Measurements from ENCODE around the gene TLE3.

Gene TLE3

GRCh38 chr15:70027518-70027917, 70.2 kb downstream of the TLE3 start:
- DNase-seq (ENCODE audit: low spot score), result no peak

GRCh38 chr15:70026991-70027390, 70.7 kb downstream of the TLE3 start:
- DNase-seq (ENCODE audit: low spot score), result no peak

DNA sequence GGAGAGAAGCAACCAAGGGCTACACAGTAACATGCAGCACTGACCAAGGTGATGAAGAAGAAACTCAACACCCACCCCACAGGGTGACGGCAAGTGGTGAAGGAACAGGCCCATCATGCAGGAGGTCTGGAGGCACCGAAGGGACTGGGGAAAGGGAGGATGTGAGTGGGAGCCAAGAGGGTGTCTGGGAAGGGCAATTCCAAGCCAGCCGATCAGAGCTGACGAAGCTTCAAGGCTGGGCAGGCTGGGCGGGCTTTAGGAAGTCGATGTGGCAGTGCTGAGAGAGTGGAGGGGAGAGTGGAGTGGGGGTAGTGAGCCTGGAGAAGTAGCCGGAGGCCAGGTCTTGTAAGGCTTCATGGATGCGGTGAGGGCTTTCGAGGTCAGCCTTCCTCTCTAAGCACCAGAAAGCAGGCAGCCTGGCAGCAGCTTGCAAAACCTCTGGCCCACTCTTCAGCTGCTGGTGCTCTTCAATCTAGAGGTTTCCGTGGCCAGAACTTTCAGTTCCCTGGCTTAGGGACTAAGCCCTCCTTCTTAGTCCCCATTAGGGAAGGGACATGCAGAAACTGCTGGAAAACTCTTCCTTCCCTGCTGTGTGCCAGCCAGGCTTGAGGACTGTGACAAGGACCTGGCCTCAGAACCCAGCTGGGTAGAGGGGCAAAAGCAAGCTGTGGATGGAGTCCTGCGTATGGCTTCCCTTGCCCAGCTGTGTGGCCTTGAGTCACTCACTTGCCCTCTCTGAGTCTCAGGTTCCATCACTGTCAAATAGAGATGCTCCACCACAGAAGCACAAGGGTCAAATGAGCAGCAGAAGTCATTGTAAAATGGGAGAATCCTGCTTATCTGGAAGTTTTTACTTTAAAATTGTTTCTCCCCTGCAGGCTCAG, 72.1 kb downstream of the TLE3 start:
- DNase-seq (ENCODE audit: low spot score), result no peak

- no peak for DNase-seq (ENCODE audit: low spot score)
Measured at GRCh38 chr15:70024521-70024920, 73.2 kb downstream of the TLE3 start.

DNA sequence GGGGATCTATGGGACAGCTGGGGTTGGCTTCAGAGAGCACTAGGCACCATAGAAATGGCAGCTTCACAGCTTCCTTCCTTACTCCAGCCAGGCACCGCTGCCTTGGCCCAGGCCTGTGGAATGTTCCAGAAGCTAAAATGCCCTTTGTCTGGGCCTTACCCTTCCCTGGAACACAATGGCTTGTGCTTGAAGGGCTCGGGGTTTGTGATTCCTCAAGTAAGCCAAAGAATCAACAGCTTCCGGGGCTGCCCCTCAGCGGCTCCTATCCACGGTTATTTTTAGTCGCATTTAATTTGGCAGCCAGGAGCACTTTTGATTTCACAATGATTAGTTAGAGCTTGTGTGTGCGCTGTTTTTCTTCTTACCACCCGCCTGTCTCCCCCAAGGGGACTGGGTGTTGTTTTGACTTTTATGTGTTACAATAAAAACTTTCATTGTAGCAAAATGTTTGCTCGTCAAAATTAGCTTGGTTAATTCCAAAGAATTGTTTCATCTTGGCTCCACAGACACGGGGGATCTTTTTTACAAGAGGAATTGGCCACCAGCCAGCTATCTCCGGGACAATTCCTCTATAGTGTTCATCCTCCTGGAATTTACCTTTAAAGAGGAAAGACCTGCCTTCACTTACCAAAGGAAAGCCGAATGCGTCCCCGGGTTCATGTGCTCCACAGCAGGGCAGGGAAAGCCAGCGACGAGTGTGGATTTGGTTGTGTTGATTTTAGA, 73.8 kb downstream of the TLE3 start:
- DNase-seq (ENCODE audit: low spot score), result no peak

GRCh38 chr15:70023064-70023768, 74.5 kb downstream of the TLE3 start:
- no peak for DNase-seq (ENCODE audit: low spot score)

GRCh38 chr15:70020229-70020628, 77.5 kb downstream of the TLE3 start:
- no peak for DNase-seq (ENCODE audit: low spot score)

DNA sequence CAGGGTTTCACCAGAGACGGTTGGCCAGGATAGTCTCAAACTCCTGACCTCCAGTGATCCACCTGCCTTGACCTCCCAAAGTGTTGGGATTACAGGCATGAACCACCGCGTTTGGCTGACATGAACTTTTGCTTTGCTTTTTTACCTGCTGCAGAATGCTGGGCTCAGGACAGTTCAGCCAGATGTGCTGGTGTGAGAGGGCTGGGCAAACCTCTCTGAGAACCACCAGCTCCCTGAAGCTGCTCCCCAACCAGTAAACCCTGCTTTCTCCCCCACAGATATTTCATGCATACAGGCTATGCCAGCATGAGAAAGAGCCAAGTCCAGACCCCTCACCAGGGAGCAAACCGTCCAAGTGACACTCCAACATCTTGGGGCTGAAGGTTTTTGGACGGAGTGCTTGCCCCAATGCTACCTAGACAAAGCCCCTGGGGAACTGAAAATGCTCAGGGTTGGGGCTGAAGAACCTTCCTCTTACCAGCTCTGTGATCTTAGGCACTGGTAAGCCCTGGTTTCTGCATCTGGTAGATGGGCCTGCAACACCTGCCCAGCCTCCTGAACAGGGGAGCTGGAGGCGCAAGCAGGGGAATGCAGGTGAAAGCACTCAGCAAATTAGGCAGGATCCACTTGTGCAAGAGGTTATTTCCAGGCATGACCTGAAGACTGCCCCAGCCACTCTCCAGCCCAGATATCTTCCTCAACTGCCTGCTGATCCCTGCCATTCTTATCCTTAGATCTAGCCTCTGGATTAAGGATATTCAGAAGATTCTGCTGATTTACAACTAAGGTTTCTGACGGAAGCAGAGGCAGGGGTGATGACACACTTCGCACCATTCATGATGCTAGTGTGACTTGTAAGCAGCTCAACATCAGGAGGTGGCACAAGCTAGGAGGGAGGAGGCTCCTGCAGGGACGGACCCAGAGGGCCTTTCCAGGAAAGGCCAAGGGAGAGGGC, 78.8 kb downstream of the TLE3 start:
- DNase-seq (ENCODE audit: low spot score), result no peak

DNA sequence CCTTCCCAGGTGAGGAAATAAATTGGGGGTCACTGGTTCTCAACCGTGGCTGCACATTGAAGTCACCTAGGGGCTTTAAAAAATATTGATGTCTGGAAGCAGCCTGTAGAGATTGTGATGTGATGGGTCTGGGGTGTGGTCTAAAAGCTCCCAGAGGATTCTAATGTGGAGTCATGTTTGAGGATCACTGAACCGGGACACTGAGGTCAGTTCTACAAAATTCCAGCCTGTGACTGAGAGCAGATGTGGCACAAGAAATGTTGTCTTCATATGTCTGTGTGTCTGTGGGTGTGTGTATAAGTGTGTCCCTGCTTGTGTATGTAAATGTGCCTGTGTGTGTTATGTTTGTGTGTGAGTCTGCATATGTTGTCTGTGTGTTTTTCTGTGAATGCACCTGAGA, 79.9 kb downstream of the TLE3 start:
- no peak for DNase-seq (ENCODE audit: low spot score)

DNA sequence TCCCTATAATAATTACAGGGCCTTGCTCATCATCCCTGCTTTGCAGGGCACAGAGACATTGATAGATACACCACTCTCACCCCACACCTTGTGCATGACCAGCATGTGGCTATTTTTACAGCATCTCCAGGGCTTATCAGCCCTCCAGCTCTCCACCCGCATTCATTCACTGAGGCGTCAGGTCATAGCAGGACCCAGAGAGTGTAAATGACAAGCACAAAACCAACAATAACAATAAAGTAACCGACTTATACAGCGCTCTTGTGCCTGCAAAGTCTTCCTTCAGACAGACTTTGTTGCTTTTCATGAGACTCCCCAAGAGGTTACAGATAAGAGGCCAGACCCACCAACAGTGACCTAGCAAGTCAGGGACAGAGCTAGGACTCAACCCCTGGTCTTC, 80.7 kb downstream of the TLE3 start:
- DNase-seq (ENCODE audit: low spot score), result no peak

DNA sequence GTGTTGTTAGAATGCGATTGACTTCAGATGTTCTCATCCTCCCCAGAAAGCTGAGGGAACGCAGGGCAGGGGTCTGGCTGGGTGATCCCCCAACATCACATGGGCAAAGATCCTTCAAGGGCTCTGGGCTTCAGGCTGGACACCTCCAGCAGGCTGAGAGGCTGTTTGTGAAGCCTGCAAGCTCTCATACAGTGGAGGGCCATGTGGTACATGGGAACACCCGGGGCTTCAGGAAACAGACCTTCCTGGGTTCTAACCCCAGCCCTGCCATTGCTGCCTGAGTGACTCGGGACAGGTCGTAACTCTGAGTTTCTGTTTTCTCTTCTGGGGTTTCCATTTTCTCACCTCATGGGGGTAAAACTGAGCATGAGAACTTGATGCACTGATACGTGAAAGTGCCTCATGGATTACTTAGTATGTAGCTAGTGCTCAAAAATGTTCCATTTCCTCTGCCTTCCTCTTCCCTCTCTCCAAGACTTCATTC, 81.2 kb downstream of the TLE3 start:
- no peak for DNase-seq (ENCODE audit: low spot score)

DNA sequence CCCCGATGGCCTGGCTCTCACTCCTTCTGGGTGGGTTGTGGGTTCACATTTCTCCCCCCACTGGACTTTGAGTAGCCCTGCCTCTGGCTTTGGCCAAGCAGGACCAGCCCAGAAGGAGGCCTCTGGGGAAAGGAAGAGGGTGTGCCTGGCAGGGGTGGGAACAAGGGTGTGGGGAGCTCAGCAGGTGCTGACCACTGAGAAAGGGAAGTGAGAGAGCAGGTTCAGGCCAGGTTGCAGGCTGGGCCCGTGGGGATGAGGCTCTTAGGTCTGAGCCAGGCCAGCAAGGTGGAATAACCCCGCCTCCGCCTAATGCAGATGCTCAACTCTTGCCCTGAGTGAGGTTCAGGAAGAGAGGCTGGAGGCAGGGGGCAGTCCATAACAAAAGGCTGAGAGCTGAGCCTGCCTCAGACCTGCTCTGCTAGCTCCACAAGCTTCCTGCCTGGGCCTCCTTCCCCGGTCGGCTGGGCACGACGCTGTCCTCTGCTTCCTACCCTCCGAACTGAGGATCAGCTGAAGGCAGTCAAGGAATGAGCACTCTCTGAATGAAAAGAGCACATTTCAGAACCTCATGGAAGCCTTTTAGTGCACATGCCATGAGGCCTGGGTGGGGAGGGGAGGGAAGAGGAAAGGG, 82.7 kb downstream of the TLE3 start:
- DNase-seq (ENCODE audit: low spot score), result no peak

- no peak for DNase-seq (ENCODE audit: low spot score)
Measured at GRCh38 chr15:70014331-70014730, 83.4 kb downstream of the TLE3 start.

- DNase-seq (ENCODE audit: low spot score), result no peak
Measured at GRCh38 chr15:70013656-70014313, 83.9 kb downstream of the TLE3 start.

GRCh38 chr15:70012895-70013294, 84.8 kb downstream of the TLE3 start:
- no peak for DNase-seq (ENCODE audit: low spot score)

DNA sequence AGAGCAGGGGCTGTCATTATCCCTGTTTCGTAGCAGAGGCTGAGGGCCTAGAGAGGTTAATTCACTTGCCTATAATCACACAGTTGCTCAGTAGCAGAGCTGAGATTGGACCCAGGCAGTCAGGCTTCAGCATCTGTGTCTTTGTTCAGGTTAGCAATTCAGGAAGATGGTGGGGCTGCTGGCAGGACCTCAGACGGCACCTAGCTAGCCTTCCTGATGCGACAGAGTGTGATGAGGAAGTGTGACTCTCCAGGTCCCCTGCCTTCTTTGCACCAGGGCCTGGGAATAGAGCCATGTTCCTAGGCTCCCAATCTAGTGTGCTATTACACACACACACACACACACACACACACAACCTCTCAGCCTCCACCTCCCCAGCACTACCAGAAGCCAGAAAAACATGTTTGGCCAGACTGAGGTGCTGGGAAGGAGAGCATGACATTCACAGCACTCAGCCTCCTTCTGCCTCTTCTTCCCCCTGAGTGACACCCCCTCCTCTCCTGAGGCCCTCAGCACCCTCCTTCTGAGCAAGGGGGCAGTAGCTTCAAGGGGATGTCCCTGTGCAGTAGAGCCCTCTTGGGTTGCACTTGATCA, 88.9 kb downstream of the TLE3 start:
- no peak for DNase-seq (ENCODE audit: low spot score)

GRCh38 chr15:70006259-70007147, 91.2 kb downstream of the TLE3 start:
- no peak for DNase-seq (ENCODE audit: low spot score)

DNA sequence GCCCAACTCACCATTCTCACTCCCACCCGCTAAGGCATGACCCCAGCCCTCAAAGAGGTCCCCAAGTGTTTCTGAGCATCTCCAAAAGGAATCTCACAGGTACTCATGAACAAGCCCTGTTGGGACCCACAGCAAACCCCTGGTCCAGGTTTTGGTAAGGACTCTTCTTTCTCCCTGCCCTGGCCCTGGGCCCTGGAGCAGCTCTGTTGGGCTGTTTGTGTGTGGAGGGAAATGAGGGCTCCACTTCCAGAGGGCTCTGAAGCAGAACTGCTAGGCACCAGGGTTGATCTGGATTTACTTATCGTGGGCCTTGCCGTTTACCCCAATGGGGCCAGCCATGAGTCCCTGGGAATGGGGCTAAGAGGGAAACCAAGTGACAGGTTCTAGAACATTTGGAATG, 92.9 kb downstream of the TLE3 start:
- DNase-seq (ENCODE audit: low spot score), result no peak

DNA sequence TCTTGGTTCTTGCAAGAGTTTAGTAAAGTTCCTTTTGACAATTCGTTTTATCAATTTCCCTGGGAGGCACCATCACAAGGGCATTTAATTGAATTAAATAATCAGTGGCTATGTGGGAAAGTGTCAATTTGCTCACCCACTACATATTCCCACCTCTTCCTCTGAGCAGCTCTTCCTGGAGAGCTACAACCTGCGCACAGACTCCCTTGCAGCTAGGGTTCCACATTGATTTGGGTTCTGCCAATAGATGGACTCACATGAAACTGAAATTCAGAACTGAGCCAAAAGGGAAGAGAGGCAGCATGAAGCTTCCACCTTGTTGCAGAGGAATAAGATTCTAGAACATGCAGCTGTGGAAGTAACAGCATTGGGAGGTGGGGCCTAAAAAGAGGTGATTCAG, 94.8 kb downstream of the TLE3 start:
- no peak for DNase-seq (ENCODE audit: low spot score)
